ENCODE data around the gene CTNNA3. TPM values are rescaled to one million over a fixed set of nuclear protein-coding genes. Genes with fewer than 3 reads are reported as not detected.

The CTNNA3 gene
- total RNA-seq, 4 donors from 2014 or later, result 0.68 to 75.2 (median 1.4) TPM

GRCh38 chr10:67608001-67608400 is 88.0 kb downstream of the CTNNA3 start:
- no peak for DNase-seq
- H3K27ac ChIP-seq, result no peak overlapping the region
- WGBS, 2 donors (ENCODE audit: low coverage in 1 of 2), result 90 to 93% methylated on average over 2 of the region's 2 CpGs
- H3K4me3 ChIP-seq, result no peak overlapping the region
- intact Hi-C loops (cut with DNase I; ENCODE audit: low total_unique reads) (no loop called here), in situ Hi-C loops (cut with MboI; ENCODE audit: low pct_ligation_motif_present in 1 of 4, low pct_unique_long_range_greater_than_20kb in 1 of 4, low sequenced_read_pairs in 3 of 4) (no loop called here)
- TF ChIP-seq POLR2A (IDR thresholded peaks at IDR 0.05) (no peak), EP300 (IDR thresholded peaks at IDR 0.05; ENCODE audit: low read depth) (no peak), POLR2AphosphoS5 (IDR thresholded peaks at IDR 0.05) (no peak), CTCF (IDR thresholded peaks at IDR 0.05) (no peak)
- H3K36me3 ChIP-seq, result no peaks in the 10 kb centered on the region
- no peaks in the 10 kb centered on the region for H3K27me3 ChIP-seq
- no peaks in the 10 kb centered on the region for H3K9me3 ChIP-seq
- peaks cover 0 to 3% (median 0%) of the 10 kb centered on the region in 4 donors for H3K4me1 ChIP-seq

DNA sequence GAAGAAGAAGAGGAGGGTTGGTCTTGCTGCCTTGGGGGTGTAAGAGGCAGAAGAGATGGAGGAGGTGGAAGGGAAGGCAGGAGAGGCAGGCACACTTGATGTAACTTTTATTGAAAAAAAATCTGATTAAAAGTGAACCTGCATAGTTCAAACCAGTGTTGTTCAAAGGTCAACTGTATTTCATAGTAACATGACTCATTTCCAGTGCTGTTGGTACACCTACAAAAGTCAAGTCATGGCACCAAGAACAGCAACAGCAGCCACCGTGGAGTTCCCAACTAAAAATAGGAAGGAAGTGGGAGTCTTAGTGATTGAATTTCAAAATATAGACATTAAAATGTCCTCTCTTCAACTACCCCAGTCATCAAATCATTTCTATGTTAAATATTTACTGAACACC is 88.5 kb downstream of the CTNNA3 start:
- Histone ChIP-seq H3K9me3 (no peaks in the 10 kb centered on the region), H3K4me1 (peaks cover 0 to 3% (median 0%) of the 10 kb centered on the region in 4 donors), H3K36me3 (no peaks in the 10 kb centered on the region), H3K4me3 (no peak overlapping the region), H3K27me3 (no peaks in the 10 kb centered on the region), H3K27ac (no peak overlapping the region)
- intact Hi-C loops (cut with DNase I; ENCODE audit: low total_unique reads), result no loop called here
- 0 to 20% methylated on average over 1 of the region's 1 CpG for WGBS, 2 donors (ENCODE audit: low coverage in 1 of 2)
- no peak for DNase-seq
- in situ Hi-C loops (cut with MboI; ENCODE audit: low pct_ligation_motif_present in 1 of 4, low pct_unique_long_range_greater_than_20kb in 1 of 4, low sequenced_read_pairs in 3 of 4), result no loop called here
- TF ChIP-seq POLR2A (IDR thresholded peaks at IDR 0.05) (no peak), CTCF (IDR thresholded peaks at IDR 0.05) (no peak), POLR2AphosphoS5 (IDR thresholded peaks at IDR 0.05) (no peak), EP300 (IDR thresholded peaks at IDR 0.05; ENCODE audit: low read depth) (no peak)

- Histone ChIP-seq H3K36me3 (no peaks in the 10 kb centered on the region), H3K4me3 (no peak overlapping the region), H3K9me3 (no peaks in the 10 kb centered on the region), H3K27ac (peak overlapping the region in 3 of 4 donors; percentile 0 to 11 (median 9)), H3K27me3 (no peaks in the 10 kb centered on the region), H3K4me1 (peaks cover 0 to 3% (median 0%) of the 10 kb centered on the region in 4 donors)
- intact Hi-C loops (cut with DNase I; ENCODE audit: low total_unique reads), result no loop called here
- TF ChIP-seq EP300 (IDR thresholded peaks at IDR 0.05; ENCODE audit: low read depth) (no peak), POLR2AphosphoS5 (IDR thresholded peaks at IDR 0.05) (no peak), POLR2A (IDR thresholded peaks at IDR 0.05) (no peak), CTCF (IDR thresholded peaks at IDR 0.05) (no peak)
- 57 to 65% methylated on average over 2 to 3 of the region's 3 CpGs for WGBS, 2 donors (ENCODE audit: low coverage in 1 of 2)
- in situ Hi-C loops (cut with MboI; ENCODE audit: low pct_ligation_motif_present in 1 of 4, low pct_unique_long_range_greater_than_20kb in 1 of 4, low sequenced_read_pairs in 3 of 4), result no loop called here
- no peak for DNase-seq
These were observed 89.4 kb downstream of the CTNNA3 start for GRCh38 chr10:67606572-67606971.

- H3K4me3 ChIP-seq, result no peak overlapping the region
- no peaks in the 10 kb centered on the region for H3K36me3 ChIP-seq
- no peaks in the 10 kb centered on the region for H3K27me3 ChIP-seq
- no peaks in the 10 kb centered on the region for H3K4me1 ChIP-seq
- H3K27ac ChIP-seq, result no peak overlapping the region
- in situ Hi-C loops (cut with MboI; ENCODE audit: low pct_ligation_motif_present in 1 of 4, low pct_unique_long_range_greater_than_20kb in 1 of 4, low sequenced_read_pairs in 3 of 4), result no loop called here
- no peaks in the 10 kb centered on the region for H3K9me3 ChIP-seq
- WGBS, 2 donors (ENCODE audit: low coverage in 1 of 2), result 83 to 88% methylated on average over 3 of the region's 3 CpGs
- DNase-seq, result no peak
- no peak for TF ChIP-seq CTCF (IDR thresholded peaks at IDR 0.05)
- TF ChIP-seq POLR2AphosphoS5 (IDR thresholded peaks at IDR 0.05), result no peak
- TF ChIP-seq POLR2A (IDR thresholded peaks at IDR 0.05), result no peak
- TF ChIP-seq EP300 (IDR thresholded peaks at IDR 0.05; ENCODE audit: low read depth), result no peak
- intact Hi-C loops (cut with DNase I; ENCODE audit: low total_unique reads), result no loop called here
These were observed 92.3 kb downstream of the CTNNA3 start for GRCh38 chr10:67603701-67604100.
